ENCODE data around the gene STAC3. TPM values are rescaled to one million over a fixed set of nuclear protein-coding genes. Genes with fewer than 3 reads are reported as not detected.

STAC3 gene
- total and polyA plus RNA-seq, 9 of the 15 experiments (the other 6 are each of a cell fraction or from before 2014, with no cell fraction given) = 0.45 to 6.4 (median 3.3) TPM

- TF ChIP-seq ZNF518B (CRISPR knock-in tag; IDR thresholded peaks at IDR 0.05) (no peak), NR4A1 (CRISPR knock-in tag; IDR thresholded peaks at IDR 0.05) (no peak), NR4A1 (tag; IDR thresholded peaks at IDR 0.05) (no peak), GTF2E2 (tag; IDR thresholded peaks at IDR 0.05) (peak; percentile 32; the same call in 1 of the 2 replicates), TRIM24 (IDR thresholded peaks at IDR 0.05) (no peak), MAX (CRISPR knock-in tag; IDR thresholded peaks at IDR 0.05) (peak; percentile 76), ZNF318 (IDR thresholded peaks at IDR 0.05; ENCODE audit: borderline replicate concordance in 1 of 2, low read depth in 1 of 2) (peak in 1 of 2 experiments; percentile 41; a peak in 1 of 4 replicates), SETDB1 (IDR thresholded peaks at IDR 0.05; ENCODE audit: low read length) (no peak), CGGBP1 (CRISPR knock-in tag; IDR thresholded peaks at IDR 0.05) (no peak), ELF1 (tag; IDR thresholded peaks at IDR 0.05) (no peak), FOXK2 (conservative IDR thresholded peaks at IDR 0.05 in 1 of 2, IDR thresholded peaks at IDR 0.05 in 1 of 2; ENCODE audit: low read depth in 2 of 2) (no peak; a peak in 1 of 4 replicates), HNRNPK (IDR thresholded peaks at IDR 0.05; ENCODE audit: low read depth, low read length, poor library complexity, severe bottlenecking) (no peak), C11orf30 (IDR thresholded peaks at IDR 0.05; ENCODE audit: low read depth) (no peak), GABPB1 (CRISPR knock-in tag; IDR thresholded peaks at IDR 0.05) (peak; percentile 49), ZNF3 (CRISPR knock-in tag; IDR thresholded peaks at IDR 0.05) (no peak), ZNF239 (CRISPR knock-in tag; IDR thresholded peaks at IDR 0.05) (no peak)
Measured at GRCh38 chr12:57229634-57230380, 21.2 kb downstream of the STAC3 start, which contains the start of gene SHMT2 (continued).
